PC-9 (cell line): Measurements from ENCODE around the gene PLD6. TPM values are rescaled to one million over a fixed set of nuclear protein-coding genes. Genes with fewer than 3 reads are reported as not detected.
"Not testable (repeated sequence)": the region's sequence is repeated elsewhere in the genome, so short reads cannot be mapped to it uniquely, and the experiment has no call there.

Experiments used
- BruUV-seq: library from RNA; stranded (reverse); fragments of 400-500 nt; replicated peaks from 2 replicates; lab custom pipeline; 2021; lab: Mats Ljungman, UMichigan
- CTCF ChIA-PET: fragments of 300-600 bp; sonication (Branson Sonifier 250); formaldehyde crosslinking; loops from one replicate; lab custom pipeline; 2022; ENCODE audit warnings: antibody characterized with exemption; lab: Charles Lee
- POLR2A ChIA-PET: fragments of 300-600 bp; sonication (Branson Sonifier 250); formaldehyde crosslinking; loops from one replicate; lab custom pipeline; 2022; ENCODE audit warnings: antibody characterized with exemption; ENCODE audit not compliant: unreplicated experiment; lab: Charles Lee
- DNase-seq, 2 experiments: peaks; one replicate each; pipeline versions ENCODE4 v3.0.0 to v3.0.0-alpha.2; 2015 to 2022; ENCODE audit warnings: mixed read lengths in 1 of 2
- H2AFZ ChIP-seq: fragments of 200-600 bp; sonication (generic); 2 replicates; pipeline ENCODE4 v1.8.1; 2017; ENCODE audit warnings: antibody characterized with exemption
- H3F3A ChIP-seq: fragments of 200-600 bp; sonication (generic); 2 replicates; pipeline ENCODE4 v1.8.1; 2017; ENCODE audit warnings: antibody characterized with exemption, mild to moderate bottlenecking, low read depth; ENCODE audit not compliant: insufficient read depth
- H3K27ac ChIP-seq: fragments of 200-600 bp; sonication (generic); 2 replicates; pipeline ENCODE4 v1.6.1; 2016; ENCODE audit warnings: mixed run types
- H3K27me3 ChIP-seq: fragments of 200-600 bp; sonication (generic); 2 replicates; pipeline ENCODE4 v1.6.1; 2016; ENCODE audit warnings: low read depth, mixed run types; ENCODE audit not compliant: insufficient read depth
- H3K36me3 ChIP-seq: fragments of 200-600 bp; sonication (generic); 2 replicates; pipeline ENCODE4 v1.6.1; 2016; ENCODE audit warnings: low read depth, mixed run types
- H3K4me1 ChIP-seq: fragments of 200-600 bp; sonication (generic); replicated peaks from 2 replicates; pipeline ENCODE4 v1.6.1; 2016; ENCODE audit warnings: mixed run types; ENCODE audit not compliant: insufficient read depth
- H3K4me2 ChIP-seq: fragments of 200-600 bp; sonication (generic); 2 replicates; pipeline ENCODE4 v1.6.1; 2017; ENCODE audit warnings: mixed run types
- H3K4me3 ChIP-seq: fragments of 200-600 bp; sonication (generic); 2 replicates; pipeline ENCODE4 v1.6.1; 2016; ENCODE audit warnings: mixed run types
- H3K79me2 ChIP-seq: fragments of 200-600 bp; sonication (generic); 2 replicates; pipeline ENCODE4 v1.6.1; 2017; ENCODE audit warnings: low read depth, mixed run types
- H3K9me2 ChIP-seq: fragments of 200-600 bp; sonication (generic); 2 replicates; pipeline ENCODE4 v1.8.1; 2017; ENCODE audit warnings: mild to moderate bottlenecking; ENCODE audit not compliant: insufficient read depth
- H3K9me3 ChIP-seq: fragments of 200-600 bp; sonication (generic); 2 replicates; pipeline ENCODE4 v1.8.1; 2016; ENCODE audit warnings: low read depth; ENCODE audit not compliant: insufficient read depth
- H4K20me1 ChIP-seq: fragments of 200-600 bp; sonication (generic); 2 replicates; pipeline ENCODE4 v1.8.1; 2017; ENCODE audit not compliant: insufficient read depth
- EZH2 ChIP-seq: fragments of 200-600 bp; sonication (generic); IDR thresholded peaks from 2 replicates; pipeline ENCODE4 v1.8.0; 2017; ENCODE audit warnings: antibody characterized with exemption, low read depth
- intact Hi-C: fragments of 100-400 bp; cut with micrococcal nuclease; formaldehyde crosslinking; loops from one replicate; pipeline ENCODE4 v1.10.0; 2022; ENCODE audit not compliant: unreplicated experiment
- total RNA-seq: library from RNA; stranded (reverse); gene quantifications from 2 replicates; pipeline ENCODE4 v1.2.3, GENCODE V29; 2021
- TF ChIP-seq, protein P1 (sequence below): fragments of 200-600 bp; sonication (generic); conservative IDR thresholded peaks from 2 replicates; pipeline ENCODE4 v1.6.1; 2017; ENCODE audit warnings: mixed run types, antibody characterized with exemption, mild to moderate bottlenecking, moderate library complexity

Gene PLD6
- total RNA-seq, 1 experiment from 2014 or later: 4.1 TPM

- Histone ChIP-seq H3K4me3 (no peak overlapping the region), H3K36me3 (no peaks in the 10 kb centered on the region), H3K9me2 (no peaks in the 10 kb centered on the region), H3K4me1 (no peaks in the 10 kb centered on the region), H2AFZ (no peak overlapping the region), H4K20me1 (peaks cover 5% of the 10 kb centered on the region), H3K79me2 (no peaks in the 10 kb centered on the region), H3K9me3 (no peaks in the 10 kb centered on the region), H3K27me3 (no peaks in the 10 kb centered on the region), H3F3A (peaks cover 67% of the 10 kb centered on the region), H3K27ac (no peak overlapping the region), H3K4me2 (no peak overlapping the region)
- ChIA-PET CTCF (no interaction called here), POLR2A (no interaction called here)
- no TSS peak for BruUV-seq
- TF ChIP-seq EZH2: no peak
- TF ChIP-seq, protein P1, sequence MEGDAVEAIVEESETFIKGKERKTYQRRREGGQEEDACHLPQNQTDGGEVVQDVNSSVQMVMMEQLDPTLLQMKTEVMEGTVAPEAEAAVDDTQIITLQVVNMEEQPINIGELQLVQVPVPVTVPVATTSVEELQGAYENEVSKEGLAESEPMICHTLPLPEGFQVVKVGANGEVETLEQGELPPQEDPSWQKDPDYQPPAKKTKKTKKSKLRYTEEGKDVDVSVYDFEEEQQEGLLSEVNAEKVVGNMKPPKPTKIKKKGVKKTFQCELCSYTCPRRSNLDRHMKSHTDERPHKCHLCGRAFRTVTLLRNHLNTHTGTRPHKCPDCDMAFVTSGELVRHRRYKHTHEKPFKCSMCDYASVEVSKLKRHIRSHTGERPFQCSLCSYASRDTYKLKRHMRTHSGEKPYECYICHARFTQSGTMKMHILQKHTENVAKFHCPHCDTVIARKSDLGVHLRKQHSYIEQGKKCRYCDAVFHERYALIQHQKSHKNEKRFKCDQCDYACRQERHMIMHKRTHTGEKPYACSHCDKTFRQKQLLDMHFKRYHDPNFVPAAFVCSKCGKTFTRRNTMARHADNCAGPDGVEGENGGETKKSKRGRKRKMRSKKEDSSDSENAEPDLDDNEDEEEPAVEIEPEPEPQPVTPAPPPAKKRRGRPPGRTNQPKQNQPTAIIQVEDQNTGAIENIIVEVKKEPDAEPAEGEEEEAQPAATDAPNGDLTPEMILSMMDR: no peak
- no peak for DNase-seq
- intact Hi-C loops: no loop called here
These were observed 9.4 kb downstream of the PLD6 start for GRCh38 chr17:17196776-17197175.

DNA sequence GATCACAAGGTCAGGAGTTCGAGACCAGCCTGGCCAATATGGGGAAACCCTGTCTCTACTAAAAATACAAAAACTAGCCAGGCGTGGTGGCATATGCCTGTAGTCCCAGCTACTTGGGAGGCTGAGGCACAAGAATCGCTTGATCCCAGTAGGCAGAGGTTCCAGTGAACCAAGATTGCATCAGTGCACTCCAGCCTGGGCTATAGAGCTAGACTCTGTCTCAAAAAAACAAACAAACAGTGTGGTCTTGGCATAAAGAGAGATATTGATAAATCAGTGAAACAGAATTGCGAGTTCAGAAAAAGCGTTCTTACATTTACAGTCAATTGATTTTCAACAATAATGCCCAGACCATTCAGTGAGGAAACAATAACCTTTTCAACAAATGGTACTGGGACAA, 10.7 kb downstream of the PLD6 start:
- H3K36me3 ChIP-seq, H3K4me2 ChIP-seq, BruUV-seq, CTCF ChIA-PET, H3K4me3 ChIP-seq, H3K79me2 ChIP-seq, H3K9me3 ChIP-seq, H3K27me3 ChIP-seq, H2AFZ ChIP-seq, H3K4me1 ChIP-seq, H3K9me2 ChIP-seq, DNase-seq, H4K20me1 ChIP-seq, intact Hi-C loops, H3K27ac ChIP-seq, POLR2A ChIA-PET: not testable (repeated sequence)
- peaks cover 75% of the 10 kb centered on the region for H3F3A ChIP-seq

DNA sequence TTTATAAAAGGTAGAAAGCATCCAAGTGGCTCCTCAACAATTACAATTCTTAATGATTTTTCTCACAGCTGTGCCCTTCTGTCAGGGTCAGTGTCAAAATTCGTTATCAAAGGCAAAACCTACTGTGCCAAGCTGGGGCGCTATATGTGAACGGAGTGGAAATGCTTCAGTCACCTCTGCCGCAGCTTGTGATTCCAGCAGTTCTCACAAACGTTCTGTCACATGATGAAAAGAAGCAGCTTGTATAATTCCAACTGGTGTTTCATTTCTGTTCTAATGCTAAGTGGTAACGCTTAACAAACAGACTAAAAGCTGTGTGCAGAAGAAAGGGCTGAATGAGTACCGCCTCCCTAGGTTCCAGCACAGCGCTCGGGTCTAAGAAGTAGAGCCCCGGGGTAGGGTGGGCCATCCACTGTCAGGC, 14.2 kb downstream of the PLD6 start:
- Histone ChIP-seq H3K27ac (no peak overlapping the region), H3K79me2 (no peaks in the 10 kb centered on the region), H4K20me1 (peaks cover 4% of the 10 kb centered on the region), H3K9me3 (no peaks in the 10 kb centered on the region), H3K27me3 (no peaks in the 10 kb centered on the region), H3F3A (peaks cover 94% of the 10 kb centered on the region), H3K4me3 (no peak overlapping the region), H3K4me1 (no peaks in the 10 kb centered on the region), H3K9me2 (no peaks in the 10 kb centered on the region), H2AFZ (no peak overlapping the region), H3K4me2 (no peak overlapping the region), H3K36me3 (peaks cover 17% of the 10 kb centered on the region)
- no peak for DNase-seq
- ChIA-PET CTCF (interaction anchor here (0.7 kb wide), 1 partner anchor 97 kb away, joined by 8 read pairs; no protein-coding TSS in a partner anchor), POLR2A (interaction anchor here (0.6 kb wide), 1 partner anchor 7 kb away, joined by 5 read pairs; no protein-coding TSS in a partner anchor)
- no peak for TF ChIP-seq EZH2
- BruUV-seq: no TSS peak
- intact Hi-C loops: no loop called here

DNA sequence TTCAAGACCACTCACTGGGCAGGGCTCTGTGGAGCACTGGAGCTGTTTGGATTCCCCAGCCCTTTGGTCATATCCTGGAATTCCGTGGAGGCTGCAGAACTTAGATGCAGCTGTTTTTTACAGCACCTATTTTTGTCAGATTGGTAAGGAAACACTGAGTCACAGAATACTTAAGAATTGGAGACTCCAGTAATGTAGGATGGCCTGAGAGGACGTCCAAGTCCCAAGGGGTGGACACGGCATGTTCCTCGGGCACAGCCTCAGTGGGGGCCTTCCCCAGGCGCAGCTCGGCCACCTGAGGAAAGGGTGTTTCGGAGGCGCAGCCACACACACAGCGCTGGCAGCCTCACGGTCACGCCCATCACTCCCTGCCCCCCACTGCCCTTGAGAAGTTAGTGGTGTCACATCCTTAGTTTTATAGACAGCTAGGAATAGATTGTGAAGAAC, 14.8 kb downstream of the PLD6 start:
- no peaks in the 10 kb centered on the region for H3K27me3 ChIP-seq
- intact Hi-C loops: no loop called here
- H2AFZ ChIP-seq: no peak overlapping the region
- no peak for DNase-seq
- POLR2A ChIA-PET: interaction anchor here (0.6 kb wide), 1 partner anchor 53 kb away, joined by 3 read pairs; no protein-coding TSS in a partner anchor
- CTCF ChIA-PET: no interaction called here
- peaks cover 93% of the 10 kb centered on the region for H3F3A ChIP-seq
- no peak overlapping the region for H3K4me2 ChIP-seq
- H3K36me3 ChIP-seq: peaks cover 21% of the 10 kb centered on the region
- H3K4me1 ChIP-seq: no peaks in the 10 kb centered on the region
- H3K4me3 ChIP-seq: no peak overlapping the region
- no TSS peak for BruUV-seq
- no peaks in the 10 kb centered on the region for H3K9me3 ChIP-seq
- H4K20me1 ChIP-seq: peaks cover 1% of the 10 kb centered on the region; the same call in 1 of the 2 replicates
- no peak for TF ChIP-seq EZH2
- TF ChIP-seq, protein P1: no peak
- H3K9me2 ChIP-seq: no peaks in the 10 kb centered on the region
- no peak overlapping the region for H3K27ac ChIP-seq
- H3K79me2 ChIP-seq: no peaks in the 10 kb centered on the region
